ENCODE measurements around the gene CNOT2.

GRCh38 chr12:70277973-70278372 lies 34.7 kb downstream of the CNOT2 start:
- TF ChIP-seq CTCF (IDR thresholded peaks at IDR 0.05) (no peak), POLR2A (IDR thresholded peaks at IDR 0.05) (no peak)

All from Peyer's patch (tissue), 4 donors.